ENCODE results near the gene POLD2.

POLD2 gene

DNA sequence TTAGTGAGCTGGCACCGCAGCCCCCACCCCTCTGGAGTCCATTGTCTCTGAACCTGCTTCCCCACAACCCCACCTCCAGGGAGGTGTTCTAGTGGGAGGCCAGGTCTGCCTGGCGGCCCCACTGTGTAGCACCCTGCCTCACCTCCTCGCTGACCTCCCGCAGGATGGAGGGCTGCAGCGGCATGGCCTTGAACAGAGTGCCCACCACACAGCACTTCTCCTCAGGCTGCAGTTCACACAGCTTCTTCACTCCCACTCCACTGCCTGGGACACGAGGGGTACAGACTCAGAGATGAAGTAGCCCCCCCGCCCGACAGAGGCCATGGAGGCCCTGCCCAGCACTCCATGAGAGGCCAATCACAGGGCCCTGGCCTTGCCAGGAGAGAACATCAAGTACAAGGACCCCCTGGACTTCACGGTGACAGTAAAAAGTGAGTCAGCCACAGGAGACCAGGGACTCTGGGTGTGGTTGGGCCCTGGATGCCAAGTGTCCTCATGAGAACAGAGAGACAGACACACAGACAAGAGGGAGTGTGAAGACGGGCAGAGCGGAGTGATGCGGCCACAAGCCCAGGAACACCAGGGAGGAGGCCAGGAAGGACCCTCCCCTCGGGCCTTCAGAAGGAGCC, 5.4 kb downstream of the POLD2 start:
- ChIA-PET POLR2A (no interaction called here), CTCF (no interaction called here)
- 93% methylated on average over 12 of the region's 13 CpGs for WGBS (ENCODE audit: insufficient coverage)
- no peaks in the 10 kb centered on the region for H3K9me3 ChIP-seq (ENCODE audit: control extremely low read depth in 1 of 5, control insufficient read depth in 4 of 5, insufficient read depth in 2 of 5, low read depth in 1 of 5, low read length in 4 of 5)
- no peak overlapping the region for H3K27ac ChIP-seq (ENCODE audit: insufficient read depth in 1 of 2, low read depth in 1 of 2, low read length in 2 of 2, poor library complexity in 1 of 2, severe bottlenecking in 2 of 2)
- no peak overlapping the region for H3K4me3 ChIP-seq (ENCODE audit: control insufficient read depth in 1 of 7, extremely low read depth in 1 of 7, insufficient read depth in 4 of 7, low read depth in 2 of 7, low read length in 6 of 7)
- no peaks in the 10 kb centered on the region for H3K27me3 ChIP-seq (replicated peaks in 2 of 5; ENCODE audit: control insufficient read depth in 4 of 5, insufficient read depth in 5 of 5, low read length in 4 of 5)
- no peak for DNase-seq
- peaks cover 7 to 16% (median 11%) of the 10 kb centered on the region in 4 experiments for H3K4me1 ChIP-seq (ENCODE audit: control extremely low read depth in 1 of 4, control insufficient read depth in 4 of 4, insufficient read depth in 4 of 4, low read length in 3 of 4)
- H3K36me3 ChIP-seq (ENCODE audit: control insufficient read depth in 4 of 4, insufficient read depth in 4 of 4, low read length in 3 of 4), result peaks cover 5 to 86% (median 62%) of the 10 kb centered on the region in 4 experiments

GRCh38 chr7:44116789-44117666, 6.3 kb downstream of the POLD2 start:
- peaks cover 0 to 7% (median 3%) of the 10 kb centered on the region in 4 experiments for H3K4me1 ChIP-seq (ENCODE audit: control extremely low read depth in 1 of 4, control insufficient read depth in 4 of 4, insufficient read depth in 4 of 4, low read length in 3 of 4)
- DNase-seq, result no peak
- H3K36me3 ChIP-seq (ENCODE audit: control insufficient read depth in 4 of 4, insufficient read depth in 4 of 4, low read length in 3 of 4), result peaks cover 7 to 93% (median 67%) of the 10 kb centered on the region in 4 experiments
- H3K27me3 ChIP-seq (replicated peaks in 2 of 5; ENCODE audit: control insufficient read depth in 4 of 5, insufficient read depth in 5 of 5, low read length in 4 of 5), result no peaks in the 10 kb centered on the region
- no peak overlapping the region for H3K4me3 ChIP-seq (ENCODE audit: control insufficient read depth in 1 of 7, extremely low read depth in 1 of 7, insufficient read depth in 4 of 7, low read depth in 2 of 7, low read length in 6 of 7)
- H3K9me3 ChIP-seq (ENCODE audit: control extremely low read depth in 1 of 5, control insufficient read depth in 4 of 5, insufficient read depth in 2 of 5, low read depth in 1 of 5, low read length in 4 of 5), result no peaks in the 10 kb centered on the region
- H3K27ac ChIP-seq (ENCODE audit: insufficient read depth in 1 of 2, low read depth in 1 of 2, low read length in 2 of 2, poor library complexity in 1 of 2, severe bottlenecking in 2 of 2), result no peak overlapping the region
- ChIA-PET POLR2A (no interaction called here), CTCF (interaction anchor here (0.9 to 1.4 kb wide), 2 partner anchors 16 to 62 kb away, joined by 3 to 4 read pairs; no protein-coding TSS in a partner anchor)
- 98% methylated on average over 23 of the region's 25 CpGs for WGBS (ENCODE audit: insufficient coverage)

DNA sequence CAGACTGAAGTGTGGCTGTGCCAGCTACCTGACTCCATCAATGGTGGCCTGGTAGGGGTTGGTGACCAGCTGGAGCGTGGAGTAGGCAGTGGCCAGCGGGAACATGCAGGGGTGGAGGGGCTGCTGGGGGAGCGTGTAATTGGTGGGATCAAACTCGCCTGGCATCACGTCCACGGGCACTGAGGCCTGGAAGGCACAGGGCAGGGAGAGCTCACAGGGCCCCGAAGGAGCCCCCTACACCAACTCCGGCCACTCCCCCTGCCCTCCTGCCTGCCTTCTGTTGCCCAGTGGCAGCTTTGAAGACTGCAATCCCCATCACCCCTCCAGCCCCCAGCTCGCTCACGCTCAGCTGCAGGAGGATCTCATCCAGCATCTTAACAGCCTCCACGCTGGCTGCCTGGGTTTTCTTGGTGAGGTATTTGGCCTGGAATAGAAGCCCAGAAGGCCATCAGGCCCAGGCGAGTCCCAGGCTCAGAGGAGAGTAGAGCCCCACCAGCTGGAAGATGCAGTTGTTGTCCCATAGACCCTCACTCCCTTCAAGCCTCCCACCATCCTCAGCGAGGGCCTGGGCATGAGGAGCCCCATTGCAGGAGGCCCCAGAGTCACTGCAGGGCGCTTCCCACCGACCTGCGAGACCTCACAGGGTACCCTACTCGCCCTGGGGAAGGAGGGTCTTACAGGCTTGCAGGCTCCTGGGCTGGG, 7.1 kb downstream of the POLD2 start:
- DNase-seq, result no peak
- Histone ChIP-seq H3K4me3 (ENCODE audit: control insufficient read depth in 1 of 7, extremely low read depth in 1 of 7, insufficient read depth in 4 of 7, low read depth in 2 of 7, low read length in 6 of 7) (no peak overlapping the region), H3K36me3 (ENCODE audit: control insufficient read depth in 4 of 4, insufficient read depth in 4 of 4, low read length in 3 of 4) (peaks cover 7 to 87% (median 67%) of the 10 kb centered on the region in 4 experiments), H3K27ac (ENCODE audit: insufficient read depth in 1 of 2, low read depth in 1 of 2, low read length in 2 of 2, poor library complexity in 1 of 2, severe bottlenecking in 2 of 2) (no peak overlapping the region), H3K4me1 (ENCODE audit: control extremely low read depth in 1 of 4, control insufficient read depth in 4 of 4, insufficient read depth in 4 of 4, low read length in 3 of 4) (no peaks in the 10 kb centered on the region), H3K27me3 (replicated peaks in 2 of 5; ENCODE audit: control insufficient read depth in 4 of 5, insufficient read depth in 5 of 5, low read length in 4 of 5) (no peaks in the 10 kb centered on the region), H3K9me3 (ENCODE audit: control extremely low read depth in 1 of 5, control insufficient read depth in 4 of 5, insufficient read depth in 2 of 5, low read depth in 1 of 5, low read length in 4 of 5) (no peaks in the 10 kb centered on the region)
- 91% methylated on average over 13 of the region's 17 CpGs for WGBS (ENCODE audit: insufficient coverage)
- ChIA-PET CTCF (interaction anchor here (0.9 to 1.4 kb wide), 2 partner anchors 15 to 63 kb away, joined by 3 to 4 read pairs; no protein-coding TSS in a partner anchor), POLR2A (no interaction called here)

DNA sequence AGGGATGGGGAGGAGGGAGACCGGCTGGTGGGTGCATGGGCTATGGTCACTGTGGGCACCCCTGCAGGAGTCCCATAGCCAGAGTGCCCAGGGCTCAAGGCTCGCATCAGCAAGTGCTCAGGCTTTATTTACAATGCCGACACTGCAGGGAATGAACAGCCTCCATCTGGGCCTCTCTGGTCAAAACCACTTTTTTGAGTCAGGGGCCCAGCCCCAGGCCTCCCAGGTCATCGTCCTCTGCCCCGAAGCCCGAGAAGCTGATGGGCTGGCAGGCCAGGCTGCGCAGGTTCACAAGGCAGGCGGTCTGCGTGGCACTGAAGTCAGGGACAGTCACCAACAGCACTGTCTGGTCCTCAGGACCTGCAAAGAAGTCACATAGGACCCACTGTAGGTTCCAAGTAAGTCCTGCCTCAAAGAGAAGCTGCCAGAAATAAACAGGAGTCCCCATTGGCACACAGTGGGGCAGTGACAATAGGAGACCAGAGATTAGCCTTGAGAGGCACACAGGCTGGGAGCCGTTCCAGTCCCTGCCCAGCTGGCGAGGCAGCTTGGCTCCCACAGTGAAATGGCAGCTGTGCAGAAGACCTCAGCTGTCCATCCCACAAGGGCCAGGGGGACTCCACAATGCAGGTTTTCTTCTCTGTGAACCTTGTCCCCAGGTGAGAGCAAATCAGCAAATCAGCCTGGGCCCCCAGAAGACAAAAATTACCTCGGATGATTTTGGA, 8.6 kb downstream of the POLD2 start:
- no peak for DNase-seq
- H3K36me3 ChIP-seq (ENCODE audit: control insufficient read depth in 4 of 4, insufficient read depth in 4 of 4, low read length in 3 of 4), result peaks cover 7 to 89% (median 63%) of the 10 kb centered on the region in 4 experiments
- no peak overlapping the region for H3K27ac ChIP-seq (ENCODE audit: insufficient read depth in 1 of 2, low read depth in 1 of 2, low read length in 2 of 2, poor library complexity in 1 of 2, severe bottlenecking in 2 of 2)
- no peaks in the 10 kb centered on the region for H3K27me3 ChIP-seq (replicated peaks in 2 of 5; ENCODE audit: control insufficient read depth in 4 of 5, insufficient read depth in 5 of 5, low read length in 4 of 5)
- 97% methylated on average over 11 of the region's 12 CpGs for WGBS (ENCODE audit: insufficient coverage)
- no peaks in the 10 kb centered on the region for H3K4me1 ChIP-seq (ENCODE audit: control extremely low read depth in 1 of 4, control insufficient read depth in 4 of 4, insufficient read depth in 4 of 4, low read length in 3 of 4)
- POLR2A ChIA-PET, result no interaction called here
- H3K9me3 ChIP-seq (ENCODE audit: control extremely low read depth in 1 of 5, control insufficient read depth in 4 of 5, insufficient read depth in 2 of 5, low read depth in 1 of 5, low read length in 4 of 5), result no peaks in the 10 kb centered on the region
- CTCF ChIA-PET, result no interaction called here
- H3K4me3 ChIP-seq (ENCODE audit: control insufficient read depth in 1 of 7, extremely low read depth in 1 of 7, insufficient read depth in 4 of 7, low read depth in 2 of 7, low read length in 6 of 7), result no peak overlapping the region

GRCh38 chr7:44113764-44114354, 9.5 kb downstream of the POLD2 start:
- Histone ChIP-seq H3K27me3 (replicated peaks in 2 of 5; ENCODE audit: control insufficient read depth in 4 of 5, insufficient read depth in 5 of 5, low read length in 4 of 5) (no peaks in the 10 kb centered on the region), H3K27ac (ENCODE audit: insufficient read depth in 1 of 2, low read depth in 1 of 2, low read length in 2 of 2, poor library complexity in 1 of 2, severe bottlenecking in 2 of 2) (no peak overlapping the region), H3K36me3 (ENCODE audit: control insufficient read depth in 4 of 4, insufficient read depth in 4 of 4, low read length in 3 of 4) (peaks cover 7 to 86% (median 54%) of the 10 kb centered on the region in 4 experiments), H3K4me1 (ENCODE audit: control extremely low read depth in 1 of 4, control insufficient read depth in 4 of 4, insufficient read depth in 4 of 4, low read length in 3 of 4) (no peaks in the 10 kb centered on the region), H3K9me3 (ENCODE audit: control extremely low read depth in 1 of 5, control insufficient read depth in 4 of 5, insufficient read depth in 2 of 5, low read depth in 1 of 5, low read length in 4 of 5) (no peaks in the 10 kb centered on the region), H3K4me3 (ENCODE audit: control insufficient read depth in 1 of 7, extremely low read depth in 1 of 7, insufficient read depth in 4 of 7, low read depth in 2 of 7, low read length in 6 of 7) (no peak overlapping the region)
- ChIA-PET POLR2A (no interaction called here), CTCF (no interaction called here)
- no peak for DNase-seq
- WGBS (ENCODE audit: insufficient coverage), result 95% methylated on average over 20 of the region's 24 CpGs

DNA sequence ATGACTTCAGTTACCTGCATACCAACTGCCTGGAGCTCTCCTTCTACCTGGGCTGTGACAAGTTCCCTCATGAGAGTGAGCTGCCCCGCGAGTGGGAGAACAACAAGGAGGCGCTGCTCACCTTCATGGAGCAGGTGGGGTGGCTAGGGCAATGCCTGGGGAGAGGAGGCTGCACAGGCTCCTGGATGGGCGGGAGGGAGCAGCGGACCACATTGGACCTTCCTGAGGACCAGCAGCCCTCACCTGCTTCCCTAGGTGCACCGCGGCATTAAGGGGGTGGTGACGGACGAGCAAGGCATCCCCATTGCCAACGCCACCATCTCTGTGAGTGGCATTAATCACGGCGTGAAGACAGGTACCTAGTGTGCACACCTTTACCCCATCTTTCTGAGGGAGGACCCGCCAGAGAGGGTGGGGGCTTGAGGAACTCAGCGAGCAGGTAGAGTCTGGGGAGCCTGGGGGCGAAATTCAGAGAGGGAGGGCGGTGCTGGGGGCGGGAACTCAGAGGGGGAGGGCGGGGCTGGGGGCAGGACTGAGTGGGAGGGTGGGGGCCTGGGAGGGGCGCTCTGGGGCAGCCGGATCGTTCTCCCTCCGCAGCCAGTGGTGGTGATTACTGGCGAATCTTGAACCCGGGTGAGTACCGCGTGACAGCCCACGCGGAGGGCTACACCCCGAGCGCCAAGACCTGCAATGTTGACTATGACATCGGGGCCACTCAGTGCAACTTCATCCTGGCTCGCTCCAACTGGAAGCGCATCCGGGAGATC, 10.2 kb downstream of the POLD2 start:
- POLR2A ChIA-PET, result no interaction called here
- H3K4me3 ChIP-seq (ENCODE audit: control insufficient read depth in 1 of 7, extremely low read depth in 1 of 7, insufficient read depth in 4 of 7, low read depth in 2 of 7, low read length in 6 of 7), result no peak overlapping the region
- H3K4me1 ChIP-seq (ENCODE audit: control extremely low read depth in 1 of 4, control insufficient read depth in 4 of 4, insufficient read depth in 4 of 4, low read length in 3 of 4), result no peaks in the 10 kb centered on the region
- no peak overlapping the region for H3K27ac ChIP-seq (ENCODE audit: insufficient read depth in 1 of 2, low read depth in 1 of 2, low read length in 2 of 2, poor library complexity in 1 of 2, severe bottlenecking in 2 of 2)
- CTCF ChIA-PET, result no interaction called here
- H3K36me3 ChIP-seq (ENCODE audit: control insufficient read depth in 4 of 4, insufficient read depth in 4 of 4, low read length in 3 of 4), result peaks cover 7 to 88% (median 52%) of the 10 kb centered on the region in 4 experiments
- no peak for DNase-seq
- H3K9me3 ChIP-seq (ENCODE audit: control extremely low read depth in 1 of 5, control insufficient read depth in 4 of 5, insufficient read depth in 2 of 5, low read depth in 1 of 5, low read length in 4 of 5), result no peaks in the 10 kb centered on the region
- 94% methylated on average over 26 of the region's 34 CpGs for WGBS (ENCODE audit: insufficient coverage)
- no peaks in the 10 kb centered on the region for H3K27me3 ChIP-seq (replicated peaks in 2 of 5; ENCODE audit: control insufficient read depth in 4 of 5, insufficient read depth in 5 of 5, low read length in 4 of 5)
